Measurements from ENCODE around the gene TMEM72. TPM values are rescaled to one million over a fixed set of nuclear protein-coding genes. Genes with fewer than 3 reads are reported as not detected.

The TMEM72 gene
- total and polyA plus RNA-seq, 4 donors, result 0.02 to 0.33 TPM; not detected in 2

DNA sequence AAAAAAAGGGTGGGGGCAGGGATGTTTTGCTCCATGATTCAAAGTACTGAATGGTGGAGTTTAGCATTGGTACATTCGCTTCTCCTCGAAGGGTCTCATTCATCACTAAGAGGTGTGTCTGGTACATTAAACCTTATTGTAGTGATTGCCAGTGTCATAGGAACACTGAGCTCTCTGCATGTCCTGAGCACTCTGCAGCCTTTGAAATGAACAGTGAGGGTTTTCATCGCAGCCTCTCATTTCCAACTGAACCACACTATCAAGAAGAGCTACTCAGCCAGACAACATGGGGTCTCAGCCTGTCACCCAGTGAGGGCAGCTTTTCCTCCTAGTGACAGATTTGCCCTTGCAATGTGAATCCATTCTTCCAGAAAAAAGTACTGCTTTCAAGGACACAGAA, 75.0 kb downstream of the TMEM72 start:
- Histone ChIP-seq H3K4me3 (ENCODE audit: low read depth in 1 of 3, low read length in 3 of 3) (no peak overlapping the region), H3K4me1 (ENCODE audit: control insufficient read depth in 4 of 4, insufficient read depth in 4 of 4, low read length in 3 of 4) (peaks cover 24 to 33% (median 31%) of the 10 kb centered on the region in 4 donors), H3K27ac (ENCODE audit: low read depth in 1 of 2, low read length in 2 of 2) (no peak overlapping the region), H3K9ac (ENCODE audit: low read depth in 1 of 2, low read length in 2 of 2) (no peak overlapping the region), H3K36me3 (ENCODE audit: control insufficient read depth in 4 of 4, insufficient read depth in 3 of 4, low read depth in 1 of 4, low read length in 3 of 4) (no peaks in the 10 kb centered on the region), H3K9me3 (ENCODE audit: control insufficient read depth in 4 of 4, low read length in 3 of 4) (no peaks in the 10 kb centered on the region), H3K27me3 (ENCODE audit: control insufficient read depth in 4 of 4, insufficient read depth in 4 of 4, low read length in 3 of 4) (no peaks in the 10 kb centered on the region)
- WGBS, result 98% methylated on average over 3 of the region's 3 CpGs
- TF ChIP-seq GABPA (IDR thresholded peaks at IDR 0.05 in 1 of 2, conservative IDR thresholded peaks at IDR 0.05 in 1 of 2), result no peak
- no peak for TF ChIP-seq HNF4A (conservative IDR thresholded peaks at IDR 0.05)
- TF ChIP-seq REST (IDR thresholded peaks at IDR 0.05), result no peak
- no peak for TF ChIP-seq RXRA (IDR thresholded peaks at IDR 0.05)
- TF ChIP-seq, protein P1, sequence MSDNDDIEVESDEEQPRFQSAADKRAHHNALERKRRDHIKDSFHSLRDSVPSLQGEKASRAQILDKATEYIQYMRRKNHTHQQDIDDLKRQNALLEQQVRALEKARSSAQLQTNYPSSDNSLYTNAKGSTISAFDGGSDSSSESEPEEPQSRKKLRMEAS (IDR thresholded peaks at IDR 0.05), result no peak
- TF ChIP-seq FOXA1 (IDR thresholded peaks at IDR 0.05), result no peak
- TF ChIP-seq JUND (IDR thresholded peaks at IDR 0.05), result no peak
- TF ChIP-seq HNF4G (IDR thresholded peaks at IDR 0.05), result no peak
- TF ChIP-seq FOXA2 (IDR thresholded peaks at IDR 0.05), result no peak
- TF ChIP-seq, protein P2, sequence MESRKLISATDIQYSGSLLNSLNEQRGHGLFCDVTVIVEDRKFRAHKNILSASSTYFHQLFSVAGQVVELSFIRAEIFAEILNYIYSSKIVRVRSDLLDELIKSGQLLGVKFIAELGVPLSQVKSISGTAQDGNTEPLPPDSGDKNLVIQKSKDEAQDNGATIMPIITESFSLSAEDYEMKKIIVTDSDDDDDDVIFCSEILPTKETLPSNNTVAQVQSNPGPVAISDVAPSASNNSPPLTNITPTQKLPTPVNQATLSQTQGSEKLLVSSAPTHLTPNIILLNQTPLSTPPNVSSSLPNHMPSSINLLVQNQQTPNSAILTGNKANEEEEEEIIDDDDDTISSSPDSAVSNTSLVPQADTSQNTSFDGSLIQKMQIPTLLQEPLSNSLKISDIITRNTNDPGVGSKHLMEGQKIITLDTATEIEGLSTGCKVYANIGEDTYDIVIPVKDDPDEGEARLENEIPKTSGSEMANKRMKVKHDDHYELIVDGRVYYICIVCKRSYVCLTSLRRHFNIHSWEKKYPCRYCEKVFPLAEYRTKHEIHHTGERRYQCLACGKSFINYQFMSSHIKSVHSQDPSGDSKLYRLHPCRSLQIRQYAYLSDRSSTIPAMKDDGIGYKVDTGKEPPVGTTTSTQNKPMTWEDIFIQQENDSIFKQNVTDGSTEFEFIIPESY (IDR thresholded peaks at IDR 0.05), result no peak
- no peak for TF ChIP-seq CTCF (IDR thresholded peaks at IDR 0.05; ENCODE audit: low read depth, low read length, missing input control)
- no peak for TF ChIP-seq SP1 (IDR thresholded peaks at IDR 0.05)
- no peak for TF ChIP-seq EGR1 (IDR thresholded peaks at IDR 0.05; ENCODE audit: low read depth in 2 of 2)
- TF ChIP-seq TAF1 (conservative IDR thresholded peaks at IDR 0.05), result no peak
- TF ChIP-seq ATF3 (IDR thresholded peaks at IDR 0.05), result no peak
- no peak for DNase-seq (ENCODE audit: low spot score)

Other genes with a start within 250 kb of the TMEM72 start
- gene RASSF4, start 48.5 kb downstream of the TMEM72 start, total RNA-seq, result 10 to 100 TPM in 1 of 2 donors, 1 to 10 TPM in 1; 8.2 to 26.9 TPM
- gene RASSF4, start 48.5 kb downstream of the TMEM72 start, polyA plus RNA-seq, result 10 to 100 TPM; 12.4 to 12.5 TPM
- gene DEPP1, start 67.5 kb downstream of the TMEM72 start, total RNA-seq, result 10 to 100 TPM; 10.7 to 33.4 TPM
- 10 to 100 TPM; 33.5 to 79.3 TPM for gene DEPP1, start 67.5 kb downstream of the TMEM72 start, polyA plus RNA-seq
- gene ZNF22, start 89.6 kb downstream of the TMEM72 start, total RNA-seq, result 10 to 100 TPM; 19.3 to 22.6 TPM
- gene ZNF22, start 89.6 kb downstream of the TMEM72 start, polyA plus RNA-seq, result 10 to 100 TPM; 10.3 to 21.3 TPM